Esophagus squamous epithelium (tissue), 5 donors: ENCODE data around the gene NPAT. TPM values are rescaled to one million over a fixed set of nuclear protein-coding genes. Genes with fewer than 3 reads are reported as not detected.

Source experiments
- DNase-seq: peaks from one replicate; lab custom pipeline; 2025; lab: John Stamatoyannopoulos, UW
- H3K27ac ChIP-seq, 4 donors: fragments of 200-600 bp; sonication (generic); one replicate each; pipeline ENCODE4 v1.5.1; 2016 to 2019; ENCODE audit warnings: mild to moderate bottlenecking in 1 of 4
- H3K27me3 ChIP-seq, 4 donors: fragments of 200-600 bp; sonication (generic); 1 replicate in 3 of 4; 2 replicates in 1 of 4; pipeline versions ENCODE4 v1.5.1 to v1.6.0; 2017 to 2021; ENCODE audit warnings: antibody characterized with exemption in 1 of 4
- H3K36me3 ChIP-seq, 3 donors: fragments of 200-600 bp; sonication (generic); one replicate each; pipeline ENCODE4 v1.5.1; 2016 to 2019
- H3K4me1 ChIP-seq, 3 donors: fragments of 200-600 bp; sonication (generic); one replicate each; pipeline ENCODE4 v1.5.1; 2017 to 2019
- H3K4me3 ChIP-seq, 4 donors: fragments of 200-600 bp; sonication (generic); 1 replicate in 3 of 4; 2 replicates in 1 of 4; pipeline ENCODE4 v1.5.1; 2016 to 2019; ENCODE audit warnings: mild to moderate bottlenecking in 2 of 4, moderate library complexity in 1 of 4
- H3K9me3 ChIP-seq, 3 donors: fragments of 200-600 bp; sonication (generic); one replicate each; pipeline ENCODE4 v1.5.1; 2016 to 2019
- CTCF ChIP-seq, 6 experiments: fragments of 450-650 bp in 4 of 6; fragments of 200-600 bp in 2 of 6; sonication (generic) in 2 of 6; IDR thresholded peaks; one replicate each; pipeline ENCODE4 v1.5.1; 2016 to 2019; ENCODE audit warnings: antibody characterized with exemption in 6 of 6, mild to moderate bottlenecking in 4 of 6, moderate library complexity in 4 of 6
- POLR2A ChIP-seq, 4 donors: fragments of 450-650 bp; IDR thresholded peaks; one replicate each; pipeline ENCODE4 v1.6.1; 2017; ENCODE audit warnings: antibody characterized with exemption in 4 of 4, mild to moderate bottlenecking in 4 of 4, moderate library complexity in 3 of 4
- WGBS, 2 donors: methylation state at CpG; one replicate each; pipeline ENCODE4 v1.1.5; 2018; 5-methylcytosine and 5-hydroxymethylcytosine counted together
- intact Hi-C: fragments of 100-400 bp; cut with DNase I; formaldehyde crosslinking; loops from one replicate; pipeline ENCODE4 v1.15.0; 2022
- total RNA-seq, 4 donors: library from RNA; depleted of rRNA; stranded (reverse); fragments of >200 nt; gene quantifications; one replicate each; pipeline ENCODE4 v1.1.0, GENCODE V29; 2016
- donor health status: DM: yes; HTN: yes; CAD: no.

The NPAT gene
- total RNA-seq, 4 donors from 2014 or later: 8.2 to 15.6 (median 11.7) TPM

GRCh38 chr11:108220721-108221336, 1.6 kb downstream of the NPAT start:
- H3K36me3 ChIP-seq: no peaks in the 10 kb centered on the region
- no peak for DNase-seq
- intact Hi-C loops: loop anchor here (10.0 kb wide), 1 partner anchor 424 kb away; no protein-coding TSS in a partner anchor
- no peaks in the 10 kb centered on the region for H3K9me3 ChIP-seq
- TF ChIP-seq CTCF (IDR thresholded peaks at IDR 0.05): no peak
- TF ChIP-seq POLR2A (IDR thresholded peaks at IDR 0.05): no peak
- peaks cover 6 to 57% (median 18%) of the 10 kb centered on the region in 3 donors for H3K4me1 ChIP-seq
- H3K27ac ChIP-seq: peak overlapping the region in 2 of 4 donors; percentile 96 to 98
- H3K4me3 ChIP-seq: peak overlapping the region in 3 of 4 donors; percentile 61 to 94 (median 77)
- H3K27me3 ChIP-seq: no peaks in the 10 kb centered on the region
- WGBS, 2 donors: 37 to 39% methylated on average over 5 of the region's 5 CpGs

GRCh38 chr11:108218912-108219783, 3.3 kb downstream of the NPAT start:
- 70 to 78% methylated on average over 7 of the region's 7 CpGs for WGBS, 2 donors

GRCh38 chr11:108218455-108218854, 4.0 kb downstream of the NPAT start:
- WGBS, 2 donors: 41 to 63% methylated on average over 2 of the region's 2 CpGs
- Histone ChIP-seq H3K4me3 (no peak overlapping the region), H3K27me3 (no peaks in the 10 kb centered on the region), H3K9me3 (no peaks in the 10 kb centered on the region), H3K36me3 (peaks cover 0 to 7% (median 0%) of the 10 kb centered on the region in 3 donors), H3K4me1 (peaks cover 6 to 34% (median 11%) of the 10 kb centered on the region in 3 donors), H3K27ac (no peak overlapping the region)
- no peak for TF ChIP-seq POLR2A (IDR thresholded peaks at IDR 0.05)
- TF ChIP-seq CTCF (IDR thresholded peaks at IDR 0.05): no peak
- DNase-seq: no peak
- intact Hi-C loops: no loop called here

More at GRCh38 chr11:108218912-108219783, 3.3 kb downstream of the NPAT start:
- H3K27me3 ChIP-seq: no peaks in the 10 kb centered on the region
- TF ChIP-seq CTCF (IDR thresholded peaks at IDR 0.05): no peak
- no peak for TF ChIP-seq POLR2A (IDR thresholded peaks at IDR 0.05)
- no peak overlapping the region for H3K27ac ChIP-seq
- H3K36me3 ChIP-seq: no peaks in the 10 kb centered on the region
- intact Hi-C loops: no loop called here
- H3K4me3 ChIP-seq: no peak overlapping the region
- H3K4me1 ChIP-seq: peaks cover 6 to 41% (median 14%) of the 10 kb centered on the region in 3 donors
- no peaks in the 10 kb centered on the region for H3K9me3 ChIP-seq
- DNase-seq: no peak

DNA sequence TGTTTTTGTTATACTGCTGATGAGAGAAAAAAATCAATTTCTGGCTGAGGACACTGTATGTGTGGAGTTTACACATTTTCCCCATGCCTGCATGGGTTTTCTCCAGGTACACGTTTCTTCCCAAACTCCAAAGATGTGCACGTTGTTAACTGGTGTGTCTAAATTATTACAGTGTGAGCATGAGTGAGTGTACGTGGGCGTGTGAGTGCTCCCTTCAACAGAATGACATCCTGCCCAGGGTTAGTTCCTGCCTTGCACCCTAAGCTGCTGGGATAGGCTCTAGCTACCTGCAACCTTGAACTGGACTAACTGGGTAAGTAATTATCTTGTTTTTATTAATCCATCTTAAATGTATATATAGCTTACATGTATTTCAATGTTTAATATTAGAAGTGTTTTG, 5.5 kb downstream of the NPAT start:
- Histone ChIP-seq H3K27me3 (no peaks in the 10 kb centered on the region), H3K27ac (no peak overlapping the region), H3K4me3 (no peak overlapping the region), H3K9me3 (no peaks in the 10 kb centered on the region), H3K4me1 (peaks cover 6 to 34% (median 11%) of the 10 kb centered on the region in 3 donors), H3K36me3 (peaks cover 0 to 18% (median 0%) of the 10 kb centered on the region in 3 donors)
- DNase-seq: no peak
- WGBS, 2 donors: 50 to 61% methylated on average over 4 of the region's 4 CpGs
- no peak for TF ChIP-seq CTCF (IDR thresholded peaks at IDR 0.05)
- no peak for TF ChIP-seq POLR2A (IDR thresholded peaks at IDR 0.05)
- intact Hi-C loops: no loop called here

DNA sequence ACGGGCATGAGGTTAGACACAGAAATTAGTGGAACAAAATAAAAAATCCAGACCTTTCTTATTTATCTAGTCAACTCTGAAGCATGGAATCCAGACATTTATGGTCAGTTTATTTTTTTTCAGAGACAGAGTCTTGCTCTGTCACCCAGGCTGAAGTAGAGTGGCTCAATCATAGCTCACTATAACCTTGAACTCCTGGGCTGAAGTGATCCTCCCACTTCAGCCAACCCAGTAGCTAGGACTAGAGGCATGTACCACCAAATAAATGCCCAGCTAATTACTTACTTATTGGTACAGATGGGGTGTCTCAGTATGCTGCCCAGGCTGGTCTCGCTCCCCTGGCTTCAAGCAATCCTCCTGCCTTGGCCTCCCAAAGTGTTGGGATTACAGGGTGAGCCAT, 8.7 kb downstream of the NPAT start:
- Histone ChIP-seq H3K9me3 (no peaks in the 10 kb centered on the region), H3K36me3 (peaks cover 0 to 49% (median 0%) of the 10 kb centered on the region in 3 donors), H3K27ac (no peak overlapping the region), H3K27me3 (no peaks in the 10 kb centered on the region), H3K4me3 (no peak overlapping the region), H3K4me1 (peaks cover 0 to 3% (median 0%) of the 10 kb centered on the region in 3 donors)
- no peak for DNase-seq
- intact Hi-C loops: no loop called here
- 50 to 69% methylated on average over 1 of the region's 2 CpGs for WGBS, 2 donors
- TF ChIP-seq POLR2A (IDR thresholded peaks at IDR 0.05): no peak
- no peak for TF ChIP-seq CTCF (IDR thresholded peaks at IDR 0.05)
